ENCODE results near the gene HMGB4. TPM values are rescaled to one million over a fixed set of nuclear protein-coding genes. Genes with fewer than 3 reads are reported as not detected.

Gene HMGB4
- total and polyA plus RNA-seq, 8 donors, result not detected

DNA sequence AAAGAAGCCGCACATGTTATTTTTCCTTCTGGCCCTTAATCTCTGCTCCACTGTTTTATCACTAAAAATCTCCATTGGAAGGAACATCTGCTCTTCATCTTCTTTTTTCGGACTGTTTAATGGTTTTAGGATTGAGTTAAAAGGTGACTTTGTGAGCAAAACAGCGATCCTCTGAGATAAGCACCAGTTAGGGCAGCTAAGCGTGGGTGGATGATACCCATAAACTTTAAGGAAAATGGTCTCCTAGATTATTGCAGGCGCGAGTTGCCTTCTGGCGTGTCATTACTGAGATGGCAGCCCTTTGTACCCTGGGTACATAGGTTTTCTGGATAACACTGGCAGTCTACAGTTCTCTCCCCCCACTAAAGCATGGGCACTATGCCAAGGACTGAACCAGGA lies 44.0 kb upstream of the HMGB4 start:
- Histone ChIP-seq H3K9me3 (no peaks in the 10 kb centered on the region), H3K4me3 (no peak overlapping the region), H3K4me1 (no peaks in the 10 kb centered on the region), H3K27me3 (peaks cover 0 to 36% of the 10 kb centered on the region in 2 donors), H3K36me3 (no peaks in the 10 kb centered on the region), H3K27ac (no peak overlapping the region)
- DNase-seq, result no peak
- intact Hi-C loops (cut with DNase I), result no loop called here
- ATAC-seq, result no peak
- TF ChIP-seq, protein P1, sequence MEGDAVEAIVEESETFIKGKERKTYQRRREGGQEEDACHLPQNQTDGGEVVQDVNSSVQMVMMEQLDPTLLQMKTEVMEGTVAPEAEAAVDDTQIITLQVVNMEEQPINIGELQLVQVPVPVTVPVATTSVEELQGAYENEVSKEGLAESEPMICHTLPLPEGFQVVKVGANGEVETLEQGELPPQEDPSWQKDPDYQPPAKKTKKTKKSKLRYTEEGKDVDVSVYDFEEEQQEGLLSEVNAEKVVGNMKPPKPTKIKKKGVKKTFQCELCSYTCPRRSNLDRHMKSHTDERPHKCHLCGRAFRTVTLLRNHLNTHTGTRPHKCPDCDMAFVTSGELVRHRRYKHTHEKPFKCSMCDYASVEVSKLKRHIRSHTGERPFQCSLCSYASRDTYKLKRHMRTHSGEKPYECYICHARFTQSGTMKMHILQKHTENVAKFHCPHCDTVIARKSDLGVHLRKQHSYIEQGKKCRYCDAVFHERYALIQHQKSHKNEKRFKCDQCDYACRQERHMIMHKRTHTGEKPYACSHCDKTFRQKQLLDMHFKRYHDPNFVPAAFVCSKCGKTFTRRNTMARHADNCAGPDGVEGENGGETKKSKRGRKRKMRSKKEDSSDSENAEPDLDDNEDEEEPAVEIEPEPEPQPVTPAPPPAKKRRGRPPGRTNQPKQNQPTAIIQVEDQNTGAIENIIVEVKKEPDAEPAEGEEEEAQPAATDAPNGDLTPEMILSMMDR (IDR thresholded peaks at IDR 0.05), result no peak

DNA sequence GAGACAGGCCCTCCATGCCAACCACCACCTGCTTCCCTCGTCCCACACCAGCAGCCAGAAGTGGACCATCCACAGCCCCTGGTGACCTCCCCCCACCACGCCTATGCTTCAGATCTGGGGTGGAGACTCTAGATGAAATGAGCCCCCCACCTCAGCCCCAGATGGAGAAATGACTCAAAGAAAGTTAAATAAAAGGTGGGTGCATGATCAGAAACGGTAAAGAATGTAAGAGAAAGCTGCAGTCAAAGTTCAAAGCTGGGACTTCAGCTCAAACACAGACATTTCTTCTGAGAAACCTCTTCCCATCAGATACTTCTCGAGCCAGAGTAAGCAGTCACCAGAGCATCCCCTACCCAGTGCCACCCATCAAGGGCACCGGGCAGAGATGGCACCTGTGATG lies 43.1 kb upstream of the HMGB4 start:
- no peaks in the 10 kb centered on the region for H3K9me3 ChIP-seq
- no peaks in the 10 kb centered on the region for H3K4me1 ChIP-seq
- H3K4me3 ChIP-seq, result no peak overlapping the region
- no peaks in the 10 kb centered on the region for H3K36me3 ChIP-seq
- DNase-seq (no peak), ATAC-seq (no peak)
- intact Hi-C loops (cut with DNase I), result no loop called here
- TF ChIP-seq, protein P1 (IDR thresholded peaks at IDR 0.05), result no peak
- no peak overlapping the region for H3K27ac ChIP-seq
- peaks cover 0 to 36% of the 10 kb centered on the region in 2 donors for H3K27me3 ChIP-seq

DNA sequence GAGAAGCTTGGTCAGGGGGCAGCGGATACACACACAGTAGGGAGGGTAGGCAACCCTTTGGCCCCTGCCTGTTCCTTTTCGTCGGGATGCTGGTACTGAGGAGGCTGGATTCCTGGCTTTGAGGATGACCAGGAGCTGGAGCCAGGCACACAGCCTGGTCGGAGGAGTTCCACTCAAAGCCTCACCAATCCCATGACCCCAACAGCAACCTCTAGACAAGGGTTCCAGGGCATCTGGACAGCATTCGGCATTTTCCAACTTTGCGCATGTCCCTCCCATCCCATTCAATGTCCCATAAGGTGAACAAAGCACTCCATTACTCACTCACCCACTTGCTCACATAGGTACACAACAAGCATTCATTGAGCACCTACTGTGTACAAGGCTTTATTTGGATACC lies 42.6 kb upstream of the HMGB4 start:
- DNase-seq (no peak), ATAC-seq (no peak)
- intact Hi-C loops (cut with DNase I), result no loop called here
- H3K27ac ChIP-seq, result no peak overlapping the region
- TF ChIP-seq, protein P1 (IDR thresholded peaks at IDR 0.05), result no peak
- peaks cover 0 to 34% of the 10 kb centered on the region in 2 donors for H3K27me3 ChIP-seq
- H3K36me3 ChIP-seq, result no peaks in the 10 kb centered on the region
- H3K4me3 ChIP-seq, result no peak overlapping the region
- no peaks in the 10 kb centered on the region for H3K4me1 ChIP-seq
- no peaks in the 10 kb centered on the region for H3K9me3 ChIP-seq

DNA sequence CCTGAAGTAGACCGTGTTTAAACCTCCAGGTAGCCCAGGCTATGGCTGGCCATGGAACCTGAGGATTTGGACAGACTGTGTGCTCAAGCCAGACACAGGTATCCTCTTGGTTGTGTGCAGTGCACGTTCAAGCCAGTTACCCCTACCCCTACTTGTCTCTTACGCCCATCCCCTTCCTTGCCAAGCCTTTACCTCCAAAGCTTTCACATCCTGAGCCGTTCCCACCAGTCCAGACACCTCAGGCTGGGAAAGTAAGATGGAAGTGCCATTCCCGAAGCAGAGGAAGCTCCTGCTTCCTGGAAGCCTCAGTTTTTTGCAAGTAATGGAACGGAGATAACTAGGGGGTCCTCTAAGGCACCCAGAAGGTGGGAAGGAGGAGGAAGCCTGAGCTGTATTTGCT lies 41.5 kb upstream of the HMGB4 start:
- ATAC-seq, result no peak
- Histone ChIP-seq H3K4me1 (no peaks in the 10 kb centered on the region), H3K9me3 (no peaks in the 10 kb centered on the region), H3K36me3 (no peaks in the 10 kb centered on the region), H3K27me3 (peaks cover 0 to 23% of the 10 kb centered on the region in 2 donors), H3K27ac (no peak overlapping the region), H3K4me3 (no peak overlapping the region)
- intact Hi-C loops (cut with DNase I), result no loop called here
- DNase-seq, result no peak
- TF ChIP-seq, protein P1 (IDR thresholded peaks at IDR 0.05), result no peak

DNA sequence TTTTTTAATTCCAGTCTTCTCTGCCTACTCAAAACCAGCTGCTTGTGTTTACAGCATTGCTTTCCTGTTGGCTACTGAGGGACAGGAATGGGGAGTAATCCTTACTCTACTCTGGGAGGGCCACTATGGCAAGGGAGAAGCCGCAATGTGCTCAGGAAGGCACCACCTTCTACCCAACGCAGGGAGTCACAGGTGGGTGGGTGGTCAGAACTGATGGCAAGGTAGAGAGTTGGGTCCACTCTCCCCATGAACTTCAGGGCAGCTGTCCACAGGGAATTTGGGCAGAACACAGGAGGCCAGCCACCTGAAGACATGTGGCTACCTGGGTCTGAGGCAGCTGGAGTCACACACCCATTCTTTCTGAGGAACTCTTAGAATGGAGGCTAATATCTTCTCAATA lies 40.5 kb upstream of the HMGB4 start:
- no peak overlapping the region for H3K4me3 ChIP-seq
- H3K36me3 ChIP-seq, result no peaks in the 10 kb centered on the region
- TF ChIP-seq, protein P1 (IDR thresholded peaks at IDR 0.05), result no peak
- intact Hi-C loops (cut with DNase I), result no loop called here
- no peaks in the 10 kb centered on the region for H3K9me3 ChIP-seq
- ATAC-seq, result no peak
- peaks cover 0 to 23% of the 10 kb centered on the region in 2 donors for H3K27me3 ChIP-seq
- H3K4me1 ChIP-seq, result no peaks in the 10 kb centered on the region
- no peak for DNase-seq
- H3K27ac ChIP-seq, result no peak overlapping the region
